ENCODE results near the gene MMS19. TPM values are rescaled to one million over a fixed set of nuclear protein-coding genes. Genes with fewer than 3 reads are reported as not detected.

MMS19 gene
- total RNA-seq, 4 donors from 2014 or later: 80.2 to 127 (median 85.7) TPM

DNA sequence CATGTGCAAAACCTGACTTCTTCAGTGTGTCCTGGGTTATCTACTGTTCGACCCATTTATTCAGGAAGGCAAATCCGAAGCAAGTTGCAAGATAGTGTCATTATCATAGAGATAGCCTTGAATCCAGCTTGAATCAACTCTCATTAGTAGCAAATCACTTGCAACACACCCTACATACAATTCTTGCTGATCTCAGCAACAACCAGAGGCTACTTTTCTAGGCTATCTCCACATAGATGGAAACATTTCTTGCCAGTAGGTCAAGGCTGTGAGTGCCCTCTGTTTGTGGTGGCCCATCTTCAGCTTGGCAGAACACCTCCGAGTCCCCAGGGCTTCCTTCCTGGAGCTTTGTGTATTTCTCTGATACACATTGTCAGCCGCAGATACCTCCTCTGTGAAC is 12.5 kb upstream of the MMS19 start:
- Histone ChIP-seq H3K36me3 (no peaks in the 10 kb centered on the region), H3K27me3 (no peaks in the 10 kb centered on the region), H3K4me1 (no peaks in the 10 kb centered on the region), H3K9me3 (no peaks in the 10 kb centered on the region), H3K4me3 (no peak overlapping the region), H3K27ac (no peak overlapping the region)
- TF ChIP-seq POLR2A (IDR thresholded peaks at IDR 0.05): no peak
- TF ChIP-seq, protein P1, sequence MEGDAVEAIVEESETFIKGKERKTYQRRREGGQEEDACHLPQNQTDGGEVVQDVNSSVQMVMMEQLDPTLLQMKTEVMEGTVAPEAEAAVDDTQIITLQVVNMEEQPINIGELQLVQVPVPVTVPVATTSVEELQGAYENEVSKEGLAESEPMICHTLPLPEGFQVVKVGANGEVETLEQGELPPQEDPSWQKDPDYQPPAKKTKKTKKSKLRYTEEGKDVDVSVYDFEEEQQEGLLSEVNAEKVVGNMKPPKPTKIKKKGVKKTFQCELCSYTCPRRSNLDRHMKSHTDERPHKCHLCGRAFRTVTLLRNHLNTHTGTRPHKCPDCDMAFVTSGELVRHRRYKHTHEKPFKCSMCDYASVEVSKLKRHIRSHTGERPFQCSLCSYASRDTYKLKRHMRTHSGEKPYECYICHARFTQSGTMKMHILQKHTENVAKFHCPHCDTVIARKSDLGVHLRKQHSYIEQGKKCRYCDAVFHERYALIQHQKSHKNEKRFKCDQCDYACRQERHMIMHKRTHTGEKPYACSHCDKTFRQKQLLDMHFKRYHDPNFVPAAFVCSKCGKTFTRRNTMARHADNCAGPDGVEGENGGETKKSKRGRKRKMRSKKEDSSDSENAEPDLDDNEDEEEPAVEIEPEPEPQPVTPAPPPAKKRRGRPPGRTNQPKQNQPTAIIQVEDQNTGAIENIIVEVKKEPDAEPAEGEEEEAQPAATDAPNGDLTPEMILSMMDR (IDR thresholded peaks at IDR 0.05): no peak
- peak in 1 of 3 donors; percentile 4 for DNase-seq

DNA sequence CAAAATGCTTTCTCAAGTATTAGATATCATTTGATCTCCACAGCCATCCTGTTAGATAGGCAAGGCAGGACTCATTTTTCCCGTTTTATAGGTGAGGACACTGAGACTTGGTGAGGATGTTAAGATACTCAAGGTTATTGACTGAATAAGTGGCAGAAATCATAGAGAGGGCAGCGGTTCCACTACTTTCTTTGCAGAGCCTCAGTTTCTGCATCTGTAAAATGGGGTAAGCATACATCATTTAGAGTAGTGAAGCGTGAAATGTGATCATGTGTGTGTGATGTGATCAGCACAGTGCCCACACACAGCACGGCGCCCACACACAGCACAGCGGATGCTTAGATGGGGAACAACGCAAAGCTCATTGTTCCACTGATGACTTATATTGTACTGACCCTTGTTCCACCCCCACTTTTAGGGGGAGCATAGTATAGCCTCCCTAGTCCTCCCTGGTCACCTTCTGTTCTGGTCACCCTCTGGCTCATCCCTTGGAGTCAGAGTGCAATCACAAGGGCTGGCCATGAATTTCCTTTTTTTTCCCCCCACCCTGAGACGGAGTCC is 11.0 kb upstream of the MMS19 start:
- no peak for TF ChIP-seq POLR2A (IDR thresholded peaks at IDR 0.05)
- TF ChIP-seq, protein P1 (IDR thresholded peaks at IDR 0.05): no peak

DNA sequence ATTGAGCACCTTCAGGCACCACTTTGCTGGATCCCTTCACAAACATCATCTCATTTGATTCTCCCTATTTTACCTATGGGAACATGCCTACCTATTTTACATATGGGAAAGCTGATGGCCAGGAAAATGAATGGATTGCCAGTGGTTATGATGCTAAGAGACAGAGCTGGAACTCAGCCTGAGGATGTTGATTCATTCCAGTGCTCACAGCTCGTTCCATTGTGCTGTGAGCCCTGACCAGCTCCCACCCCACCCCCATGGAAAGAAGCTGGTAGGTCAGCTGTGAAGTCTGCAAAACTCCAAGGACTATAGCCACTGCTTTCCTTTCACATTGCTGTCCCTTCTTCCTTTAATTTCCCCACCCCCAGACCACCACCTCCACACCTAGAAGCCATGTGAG is 10.1 kb upstream of the MMS19 start:
- Histone ChIP-seq H3K27me3 (no peaks in the 10 kb centered on the region), H3K4me3 (no peak overlapping the region), H3K9me3 (no peaks in the 10 kb centered on the region), H3K4me1 (no peaks in the 10 kb centered on the region), H3K27ac (no peak overlapping the region), H3K36me3 (no peaks in the 10 kb centered on the region)
- DNase-seq: peak in 1 of 3 donors; percentile 6
- no peak for TF ChIP-seq POLR2A (IDR thresholded peaks at IDR 0.05)
- TF ChIP-seq, protein P1 (IDR thresholded peaks at IDR 0.05): no peak

More for the DNA sequence above, 11.0 kb upstream of the MMS19 start:
- peak in 1 of 3 donors; percentile 13 for DNase-seq
- no peak overlapping the region for H3K4me3 ChIP-seq
- no peaks in the 10 kb centered on the region for H3K27me3 ChIP-seq
- H3K27ac ChIP-seq: no peak overlapping the region
- no peaks in the 10 kb centered on the region for H3K36me3 ChIP-seq
- no peaks in the 10 kb centered on the region for H3K4me1 ChIP-seq
- H3K9me3 ChIP-seq: no peaks in the 10 kb centered on the region

DNA sequence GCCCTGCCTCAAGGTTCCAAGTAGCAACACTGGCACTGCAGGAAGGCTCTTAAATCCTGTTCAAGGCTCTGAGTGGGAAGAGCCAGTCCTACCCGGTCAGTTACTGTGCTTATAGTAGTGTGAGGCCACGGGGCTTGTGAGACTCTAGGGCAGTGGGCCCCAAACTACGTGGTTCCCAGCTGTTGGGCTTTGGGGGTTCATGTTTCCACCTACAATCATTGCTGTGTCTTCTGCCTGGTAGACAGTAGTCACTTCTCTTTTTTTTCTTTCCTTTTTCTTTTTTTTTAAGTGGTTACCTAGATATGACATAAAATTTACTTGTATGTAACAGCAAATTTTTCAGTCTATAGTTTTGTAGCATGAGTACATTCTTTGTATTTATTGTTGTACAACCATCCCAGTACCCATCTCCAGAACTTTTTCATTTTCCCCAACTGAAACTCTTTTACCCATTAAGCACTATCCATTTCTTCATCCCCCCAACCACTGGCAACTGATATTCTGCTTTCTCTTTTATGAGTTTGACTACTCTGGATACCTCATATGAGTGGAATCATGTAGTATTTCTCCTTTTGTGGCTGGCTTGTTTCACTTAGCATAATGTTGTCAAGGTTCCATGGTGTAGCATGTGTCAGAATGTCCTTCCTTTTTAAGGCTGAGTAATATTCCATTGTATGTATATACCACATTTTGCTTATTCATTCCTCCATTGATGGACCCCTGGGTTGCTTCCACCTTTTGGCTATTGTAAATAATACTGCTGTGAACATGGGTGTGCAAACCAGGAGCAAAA is 8.2 kb upstream of the MMS19 start:
- TF ChIP-seq, protein P1 (IDR thresholded peaks at IDR 0.05): no peak
- TF ChIP-seq POLR2A (IDR thresholded peaks at IDR 0.05): no peak
- Histone ChIP-seq H3K4me3 (no peak overlapping the region), H3K4me1 (no peaks in the 10 kb centered on the region), H3K27ac (no peak overlapping the region), H3K9me3 (no peaks in the 10 kb centered on the region), H3K27me3 (no peaks in the 10 kb centered on the region), H3K36me3 (no peaks in the 10 kb centered on the region)
- DNase-seq: no peak

DNA sequence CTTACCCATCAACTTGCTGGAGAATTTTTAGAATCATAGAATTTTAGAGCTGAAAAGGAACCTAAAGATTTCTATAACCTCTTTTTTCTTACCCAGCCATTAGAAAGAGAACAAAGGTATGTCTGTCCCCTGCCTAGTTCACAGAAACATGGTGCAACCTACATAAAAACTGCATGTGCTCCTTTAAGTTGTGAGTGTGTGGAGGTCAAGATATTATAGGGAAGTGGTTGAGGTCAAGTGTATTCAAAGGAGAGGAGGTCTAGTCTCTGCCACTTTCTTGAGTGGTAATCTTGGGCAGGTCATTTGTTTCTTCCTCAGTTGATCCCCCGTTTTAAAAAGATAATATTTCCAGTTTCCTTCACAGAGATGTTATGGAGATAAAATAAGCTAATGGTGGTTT is 6.9 kb upstream of the MMS19 start:
- DNase-seq: no peak
- Histone ChIP-seq H3K27ac (no peak overlapping the region), H3K36me3 (no peaks in the 10 kb centered on the region)

More for the DNA sequence above, 6.9 kb upstream of the MMS19 start:
- no peaks in the 10 kb centered on the region for H3K27me3 ChIP-seq
- H3K9me3 ChIP-seq: no peaks in the 10 kb centered on the region
- H3K4me3 ChIP-seq: no peak overlapping the region
- TF ChIP-seq, protein P1 (IDR thresholded peaks at IDR 0.05): no peak
- H3K4me1 ChIP-seq: peaks cover 0 to 2% (median 0%) of the 10 kb centered on the region in 4 donors
